ENCODE data around the gene ADAMTSL1. TPM values are rescaled to one million over a fixed set of nuclear protein-coding genes. Genes with fewer than 3 reads are reported as not detected.

The ADAMTSL1 gene
- total and polyA plus RNA-seq, 2 of the 8 experiments (the other 6 are each of a cell fraction or from before 2014, with no cell fraction given): 0.84 to 1.1 TPM

DNA sequence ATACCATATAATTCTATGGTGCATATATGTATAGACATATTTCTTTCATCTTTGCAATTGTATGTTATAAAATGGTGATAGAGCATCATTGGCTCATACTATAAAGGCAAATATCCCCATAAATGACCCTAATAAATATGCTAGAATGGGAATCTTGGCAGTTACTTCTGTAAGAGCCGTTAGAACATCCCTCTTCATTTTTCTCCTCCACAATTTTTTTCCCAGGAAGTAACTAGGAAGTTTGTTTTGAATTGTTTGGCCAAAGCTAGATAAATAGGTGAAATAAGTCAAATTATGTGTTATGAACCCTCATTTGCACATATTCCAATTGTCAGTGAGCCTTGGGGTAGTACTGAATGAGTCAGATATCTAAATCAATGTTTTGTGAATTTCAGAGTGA, 209.9 kb downstream of the ADAMTSL1 start:
- DNase-seq (ENCODE audit: low read depth in 1 of 2, low spot score in 2 of 2) (no peak), FAIRE-seq (no peak)
- Histone ChIP-seq H4K5ac (ENCODE audit: insufficient read length, low read depth, low read length) (no peak overlapping the region), H3K14ac (ENCODE audit: insufficient read length) (no peak overlapping the region), H3K9me3 (ENCODE audit: insufficient read depth in 2 of 2, low read depth in 1 of 2, low read length in 1 of 2) (no peaks in the 10 kb centered on the region), H3K18ac (ENCODE audit: extremely low read depth, low read length) (no peak overlapping the region), H2BK15ac (ENCODE audit: low read length) (no peak overlapping the region), H3K4ac (replicated peaks; ENCODE audit: insufficient read length, low read depth, low read length) (no peak overlapping the region), H2AFZ (ENCODE audit: low read length) (no peak overlapping the region), H3K79me2 (ENCODE audit: control insufficient read depth in 1 of 2, insufficient read depth in 2 of 2, low read length in 2 of 2) (no peaks in the 10 kb centered on the region), H3K4me2 (ENCODE audit: insufficient read depth in 1 of 2, low read depth in 2 of 2, low read length in 2 of 2) (no peak overlapping the region), H2AK5ac (ENCODE audit: low read depth, low read length) (no peak overlapping the region), H3K9ac (replicated peaks in 1 of 4; ENCODE audit: extremely low read depth in 1 of 4, low read depth in 3 of 4, low read length in 3 of 4) (no peak overlapping the region), H3K4me3 (ENCODE audit: extremely low read depth in 1 of 4, insufficient read depth in 2 of 4, low read depth in 3 of 4, low read length in 4 of 4) (no peak overlapping the region), H3K23ac (ENCODE audit: insufficient read length) (no peak overlapping the region), H2BK120ac (replicated peaks; ENCODE audit: low read depth, low read length) (no peak overlapping the region), H2BK20ac (ENCODE audit: low read length) (no peak overlapping the region), H3K27ac (ENCODE audit: low read depth, low read length) (no peak overlapping the region), H3K27me3 (replicated peaks in 1 of 4; ENCODE audit: control insufficient read depth in 3 of 4, extremely low read depth in 1 of 4, insufficient read depth in 3 of 4, low read length in 3 of 4) (no peaks in the 10 kb centered on the region), H4K91ac (replicated peaks; ENCODE audit: insufficient read length, low read length) (no peak overlapping the region), H3K36me3 (ENCODE audit: control insufficient read depth in 2 of 4, insufficient read depth in 4 of 4, low read length in 3 of 4) (no peaks in the 10 kb centered on the region), H3K56ac (replicated peaks; ENCODE audit: insufficient read length, low read depth, low read length) (no peak overlapping the region), H4K8ac (ENCODE audit: extremely low read depth, insufficient read depth, low read length) (no peak overlapping the region), H3K4me1 (replicated peaks in 1 of 4; ENCODE audit: control insufficient read depth in 3 of 4, insufficient read depth in 4 of 4, low read length in 3 of 4) (no peaks in the 10 kb centered on the region), H2BK12ac (ENCODE audit: low read depth, low read length) (no peak overlapping the region), H3K79me1 (ENCODE audit: low read depth, low read length) (no peaks in the 10 kb centered on the region), H4K20me1 (replicated peaks in 1 of 2; ENCODE audit: control insufficient read depth in 1 of 2, insufficient read depth in 2 of 2, low read length in 2 of 2) (no peaks in the 10 kb centered on the region), H3K23me2 (ENCODE audit: low read depth, low read length) (no peaks in the 10 kb centered on the region), H2BK5ac (ENCODE audit: low read depth, low read length) (no peak overlapping the region)
- CTCF ChIA-PET (ENCODE audit: partially characterized antibody): interaction anchor here (1.5 kb wide), 1 partner anchor 106 kb away, joined by 3 read pairs; no protein-coding TSS in a partner anchor
- TF ChIP-seq GABPA (IDR thresholded peaks at IDR 0.05; ENCODE audit: borderline replicate concordance, insufficient read depth, low read length): no peak
- TF ChIP-seq, protein P1, sequence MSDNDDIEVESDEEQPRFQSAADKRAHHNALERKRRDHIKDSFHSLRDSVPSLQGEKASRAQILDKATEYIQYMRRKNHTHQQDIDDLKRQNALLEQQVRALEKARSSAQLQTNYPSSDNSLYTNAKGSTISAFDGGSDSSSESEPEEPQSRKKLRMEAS (IDR thresholded peaks at IDR 0.05): no peak
- no peak for TF ChIP-seq SIX5 (IDR thresholded peaks at IDR 0.05; ENCODE audit: low read depth, low read length)
- no peak for TF ChIP-seq EP300 (IDR thresholded peaks at IDR 0.05; ENCODE audit: borderline replicate concordance in 1 of 2, low read depth in 2 of 2, low read length in 2 of 2)
- TF ChIP-seq GTF2F1 (IDR thresholded peaks at IDR 0.05; ENCODE audit: borderline replicate concordance, low read depth, low read length): no peak
- TF ChIP-seq NRF1 (IDR thresholded peaks at IDR 0.05; ENCODE audit: low read depth, low read length): no peak
- no peak for TF ChIP-seq ATF2 (IDR thresholded peaks at IDR 0.05; ENCODE audit: low read length)
- TF ChIP-seq TEAD4 (IDR thresholded peaks at IDR 0.05; ENCODE audit: low read depth, low read length): no peak
- POLR2A ChIA-PET (ENCODE audit: partially characterized antibody): no interaction called here
- WGBS, 2 experiments (ENCODE audit: extremely low coverage in 1 of 2, insufficient coverage in 1 of 2, insufficient read length in 1 of 2, insufficient replicate concordance in 2 of 2, low coverage in 1 of 2, low lambda C conversion rate in 2 of 2, missing lambda C conversion rate in 1 of 2): 100% methylated on average over 1 of the region's 1 CpG; no CpG with 5 or more reads in 1 of the 2 experiments

Data from H1 (cell line).